GM18858 (cell line): ENCODE measurements around the gene DLL1.

Experiments used
- ATAC-seq: cut with Tn5 transposase; IDR thresholded peaks from one replicate; pipeline ENCODE4 v1.9.1; 2021; ENCODE audit not compliant: unreplicated experiment

Gene DLL1

DNA sequence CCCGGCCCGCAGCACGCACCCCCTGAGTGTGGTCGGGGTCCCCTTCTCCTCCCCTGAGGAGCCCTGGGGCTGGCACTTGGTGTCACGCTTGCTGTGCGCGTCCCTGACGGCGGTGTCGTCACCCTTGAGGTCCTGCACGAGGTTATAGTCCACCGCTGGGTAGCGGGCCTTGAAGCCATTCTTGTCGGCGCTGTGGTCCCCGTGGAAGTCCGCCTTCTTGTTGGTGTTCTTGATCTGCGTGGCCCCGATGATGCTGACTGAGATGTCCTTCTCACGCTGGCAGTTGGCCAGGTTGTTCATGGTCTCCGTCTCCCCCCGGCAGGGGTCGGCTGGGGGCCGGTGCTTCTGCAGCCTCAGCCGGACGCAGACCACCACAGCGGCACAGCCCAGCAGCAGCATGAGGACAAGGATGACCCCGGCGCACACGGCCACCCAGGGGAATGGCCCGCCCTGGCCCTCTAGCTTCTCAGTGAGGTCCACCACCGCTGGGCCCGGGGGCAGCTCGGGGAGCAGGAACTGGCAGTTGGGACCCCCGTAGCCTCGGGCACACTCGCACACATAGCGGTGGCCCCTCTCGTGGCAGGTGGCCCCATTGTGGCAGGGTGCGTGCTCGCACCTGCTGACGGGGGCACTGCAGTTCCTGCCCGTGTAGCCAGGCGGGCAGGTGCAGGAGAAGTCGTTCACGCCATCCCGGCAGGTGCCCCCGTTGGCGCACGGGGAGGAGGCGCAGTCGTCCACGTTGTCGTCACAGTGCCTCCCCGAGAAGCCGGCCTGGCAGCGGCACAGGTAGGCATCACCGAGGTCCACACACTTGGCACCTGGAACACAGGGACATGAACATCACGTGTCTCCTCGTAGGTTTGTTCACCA lies 7.4 kb downstream of the DLL1 start:
- ATAC-seq: no peak

DNA sequence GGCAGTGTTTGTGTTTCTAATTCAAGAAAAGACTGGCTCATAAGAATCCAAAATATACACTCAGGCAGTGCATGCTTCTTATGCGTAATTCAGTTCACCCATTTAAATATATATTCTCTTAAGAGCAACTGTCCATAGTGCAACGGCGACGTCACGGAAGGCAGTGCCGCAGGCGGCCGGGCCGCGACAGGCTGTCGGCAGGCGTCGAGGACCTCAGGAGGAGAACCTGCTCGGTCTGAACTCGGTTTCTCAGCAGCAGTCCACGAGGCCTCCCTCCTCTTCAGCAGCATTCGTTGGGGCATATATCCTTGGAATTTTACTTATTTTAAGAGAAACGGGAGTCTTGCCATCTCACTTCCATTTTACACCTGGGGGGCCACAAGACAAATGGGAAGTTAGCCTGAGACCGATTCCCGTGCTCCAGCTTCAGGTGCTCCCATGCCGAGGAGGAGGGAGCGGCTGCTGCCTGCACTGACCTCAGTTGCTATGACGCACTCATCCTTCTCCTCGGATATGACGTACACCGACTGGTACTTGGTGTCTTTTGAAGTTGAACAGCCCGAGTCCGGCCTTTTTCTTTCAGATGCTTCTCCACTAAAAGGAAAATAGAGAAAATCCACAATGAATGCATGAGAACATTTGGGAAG lies 8.2 kb downstream of the DLL1 start:
- ATAC-seq: no peak

- ATAC-seq: no peak
Observed at GRCh38 chr6:170281331-170282292, 9.3 kb downstream of the DLL1 start.

GRCh38 chr6:170280689-170281045 lies 10.2 kb downstream of the DLL1 start:
- ATAC-seq: no peak

DNA sequence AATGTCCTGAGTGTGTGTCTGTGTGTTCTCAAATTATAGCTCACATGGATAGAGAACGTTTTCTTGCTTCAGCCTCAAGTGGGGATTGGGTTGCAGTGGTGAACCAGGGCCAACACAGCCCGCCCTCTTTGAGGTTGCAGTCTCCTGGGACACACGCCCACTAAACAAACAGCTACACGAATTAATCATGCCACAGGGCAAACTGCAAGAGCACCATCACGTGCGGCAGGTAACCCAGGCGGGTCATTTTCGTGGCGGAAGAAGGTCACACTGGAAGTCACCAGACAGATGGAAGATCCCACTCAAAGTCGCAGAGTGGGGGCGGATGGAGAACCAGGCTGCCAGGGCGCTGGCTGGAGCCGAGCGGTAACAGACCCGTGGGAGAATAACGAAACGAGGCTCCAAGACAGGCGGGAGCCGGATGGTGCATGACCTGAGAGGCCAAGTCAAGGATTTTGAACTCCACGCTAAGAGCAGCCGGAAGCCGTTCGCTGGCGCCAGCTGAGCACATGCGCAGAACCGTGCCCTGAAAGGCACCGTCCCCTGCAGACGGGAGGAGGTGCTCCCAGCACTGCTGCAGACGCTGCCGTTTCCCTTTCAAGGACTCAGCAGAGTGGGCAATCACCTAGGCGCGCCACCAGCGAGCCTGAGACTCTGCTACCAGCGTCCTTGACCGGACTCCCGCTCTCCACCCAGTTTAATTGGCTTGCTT lies 10.7 kb downstream of the DLL1 start:
- ATAC-seq: no peak

DNA sequence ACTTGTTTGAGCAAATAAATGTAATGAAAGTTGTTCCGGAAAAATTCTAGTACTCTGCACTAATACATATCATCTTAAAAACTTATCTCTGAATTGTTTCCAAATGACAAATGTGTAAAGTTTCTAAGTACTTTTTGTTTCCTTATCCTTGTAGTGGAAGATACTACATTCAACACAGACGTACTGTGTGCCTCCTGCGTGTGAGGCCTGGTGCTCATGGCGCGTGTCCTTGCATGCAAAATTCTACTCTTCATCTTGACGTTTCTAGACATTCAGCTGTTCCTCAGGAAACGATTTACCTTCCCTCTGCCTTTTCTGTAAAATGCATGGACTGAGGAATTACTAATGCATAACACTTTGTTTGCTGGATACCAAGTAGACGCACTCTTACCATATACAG lies 11.5 kb downstream of the DLL1 start:
- no peak for ATAC-seq

GRCh38 chr6:170278743-170279094 lies 12.2 kb downstream of the DLL1 start:
- no peak for ATAC-seq

DNA sequence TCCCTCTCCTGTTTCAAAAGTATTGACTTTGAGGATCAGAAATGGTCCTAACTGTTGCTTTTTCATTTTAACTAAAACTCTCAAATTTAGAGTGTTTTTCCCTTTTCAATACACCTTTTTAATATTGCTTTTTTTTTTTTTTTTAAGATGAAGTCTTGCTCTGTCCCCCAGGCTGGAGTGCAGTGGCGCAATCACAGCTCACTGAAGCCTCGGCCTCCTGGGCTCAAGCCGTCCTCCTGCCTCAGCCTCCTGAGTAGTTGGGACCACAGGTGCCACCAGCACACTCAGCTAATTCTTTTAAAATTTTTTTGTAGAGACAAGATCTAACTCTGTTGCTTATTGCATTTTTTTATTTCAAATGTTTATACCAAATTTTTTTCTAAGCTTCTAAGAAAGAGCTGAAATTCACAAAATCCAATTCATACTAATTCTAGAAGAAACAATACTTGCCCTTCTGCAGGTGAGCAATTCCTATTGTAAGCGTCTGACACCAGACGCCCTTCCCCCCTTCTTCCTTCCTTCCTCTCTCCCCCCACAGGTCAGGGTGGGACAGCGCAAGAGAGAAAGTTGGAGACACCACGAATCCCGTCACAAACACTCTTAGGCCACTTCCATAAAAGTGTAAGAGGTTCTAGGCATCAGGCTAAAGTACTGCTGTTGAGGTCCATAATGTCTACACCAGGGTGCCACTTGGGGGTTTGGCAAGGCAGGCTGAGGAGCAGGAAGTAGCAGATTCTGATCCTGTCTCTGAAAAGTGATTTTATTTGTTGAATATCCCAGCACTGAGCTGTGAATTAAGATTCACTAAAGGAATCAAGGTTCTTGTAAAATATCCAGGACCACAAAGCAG lies 12.8 kb downstream of the DLL1 start:
- ATAC-seq: no peak

DNA sequence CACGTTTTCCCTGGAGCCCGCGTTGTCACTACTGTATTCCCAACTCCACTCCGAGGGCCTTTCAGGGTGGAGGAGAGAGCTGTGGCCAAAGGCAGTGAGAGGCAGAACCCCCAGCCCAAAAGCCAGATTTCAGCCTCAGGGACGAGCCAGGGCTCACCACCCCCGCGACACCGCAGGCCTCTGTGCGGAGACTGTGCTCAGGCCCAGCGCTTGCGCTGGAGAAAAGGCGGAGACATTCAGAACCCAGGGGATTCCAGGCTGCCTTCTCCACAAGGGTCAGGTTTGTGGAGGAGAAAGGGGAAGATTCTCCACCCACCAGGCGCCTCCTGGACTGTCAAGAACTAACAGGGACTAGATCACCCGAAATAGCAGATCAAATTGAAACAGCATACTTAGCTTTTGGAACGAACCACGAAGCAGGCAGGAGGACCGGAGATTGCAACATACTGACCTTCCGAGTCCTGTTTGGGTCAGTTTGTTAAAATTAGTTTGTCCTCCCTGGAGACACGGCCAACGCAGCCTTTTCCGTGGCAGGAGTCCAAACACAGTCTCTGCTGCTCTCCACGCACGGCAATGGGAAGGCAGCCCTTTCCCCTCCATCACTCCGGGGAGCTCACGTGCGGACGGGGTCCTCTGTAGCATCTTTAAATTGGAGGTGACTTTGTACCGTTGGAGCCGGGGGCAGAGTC lies 14.4 kb downstream of the DLL1 start:
- ATAC-seq: no peak

DNA sequence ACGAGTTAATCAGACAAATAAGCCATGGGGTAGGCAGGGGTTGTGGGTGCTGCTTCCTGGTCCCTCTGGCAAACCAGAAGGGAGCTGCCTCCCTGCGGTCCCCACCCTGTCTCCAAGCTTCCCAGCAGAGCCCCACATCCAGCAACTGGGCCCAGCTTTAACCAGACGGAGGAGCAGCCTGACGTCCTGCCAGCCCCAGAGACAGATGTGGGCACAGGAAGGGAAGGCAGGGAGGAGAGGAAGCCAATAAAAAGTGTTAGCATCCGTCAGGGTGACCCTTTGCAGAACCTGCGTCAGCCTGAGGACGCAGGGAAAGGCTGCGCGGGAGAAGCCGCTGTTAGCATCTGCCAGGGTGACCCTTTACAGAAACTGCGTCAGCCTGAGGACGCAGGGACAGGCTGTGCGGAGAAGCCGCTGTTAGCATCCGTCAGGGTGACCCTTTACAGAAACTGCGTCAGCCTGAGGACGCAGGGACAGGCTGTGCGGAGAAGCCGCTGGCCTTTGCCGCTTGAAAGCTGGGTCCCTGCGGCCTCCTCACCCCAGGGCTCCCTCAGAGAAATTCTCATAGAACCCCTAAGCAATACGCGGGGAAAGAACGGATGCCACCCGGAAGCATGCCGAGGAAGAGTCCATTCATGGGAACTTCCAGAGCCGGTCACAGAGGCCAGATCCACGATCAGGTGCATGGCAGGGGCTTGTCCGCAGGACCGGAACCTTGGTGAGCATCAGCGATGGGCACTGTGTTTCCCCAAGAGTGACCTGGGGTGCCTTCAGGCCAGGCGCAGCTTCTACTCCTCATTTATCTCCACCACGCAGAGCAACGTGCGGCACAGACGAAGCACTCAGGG lies 15.9 kb downstream of the DLL1 start:
- ATAC-seq: no peak

- ATAC-seq: no peak
Observed at GRCh38 chr6:170273681-170274080, 17.2 kb downstream of the DLL1 start.

GRCh38 chr6:170273191-170273590 lies 17.7 kb downstream of the DLL1 start:
- ATAC-seq: no peak

GRCh38 chr6:170272341-170273065 lies 18.4 kb downstream of the DLL1 start:
- no peak for ATAC-seq

DNA sequence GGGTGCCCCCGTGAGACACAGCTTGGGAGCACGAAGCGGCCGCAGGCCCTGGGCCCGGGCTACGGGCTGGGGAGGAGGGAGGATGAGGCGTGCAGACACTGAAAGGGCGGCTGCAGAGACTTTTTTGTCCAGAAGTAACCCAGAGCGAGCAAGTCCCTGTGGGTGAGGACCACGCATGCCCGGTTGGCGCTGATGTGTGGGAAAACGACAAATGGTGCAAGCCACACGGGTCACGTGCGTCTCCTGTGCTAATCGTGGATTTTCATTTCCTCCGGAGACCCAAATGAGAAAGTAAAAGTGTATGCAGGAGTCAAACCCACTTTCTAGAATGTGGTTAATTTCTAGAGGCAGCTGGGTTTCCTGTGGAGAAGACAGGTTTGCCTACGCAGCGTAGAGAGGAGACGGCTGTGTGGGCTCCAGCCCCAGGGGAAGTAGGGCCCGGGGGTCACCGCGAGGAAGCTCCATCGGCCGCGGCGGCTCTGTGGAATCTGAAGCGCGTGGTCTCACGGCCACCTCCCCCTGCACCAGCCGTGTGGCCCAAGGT lies 19.0 kb downstream of the DLL1 start:
- ATAC-seq: peak; percentile 94

- no peak for ATAC-seq
Observed at GRCh38 chr6:170270984-170271593, 19.8 kb downstream of the DLL1 start.

DNA sequence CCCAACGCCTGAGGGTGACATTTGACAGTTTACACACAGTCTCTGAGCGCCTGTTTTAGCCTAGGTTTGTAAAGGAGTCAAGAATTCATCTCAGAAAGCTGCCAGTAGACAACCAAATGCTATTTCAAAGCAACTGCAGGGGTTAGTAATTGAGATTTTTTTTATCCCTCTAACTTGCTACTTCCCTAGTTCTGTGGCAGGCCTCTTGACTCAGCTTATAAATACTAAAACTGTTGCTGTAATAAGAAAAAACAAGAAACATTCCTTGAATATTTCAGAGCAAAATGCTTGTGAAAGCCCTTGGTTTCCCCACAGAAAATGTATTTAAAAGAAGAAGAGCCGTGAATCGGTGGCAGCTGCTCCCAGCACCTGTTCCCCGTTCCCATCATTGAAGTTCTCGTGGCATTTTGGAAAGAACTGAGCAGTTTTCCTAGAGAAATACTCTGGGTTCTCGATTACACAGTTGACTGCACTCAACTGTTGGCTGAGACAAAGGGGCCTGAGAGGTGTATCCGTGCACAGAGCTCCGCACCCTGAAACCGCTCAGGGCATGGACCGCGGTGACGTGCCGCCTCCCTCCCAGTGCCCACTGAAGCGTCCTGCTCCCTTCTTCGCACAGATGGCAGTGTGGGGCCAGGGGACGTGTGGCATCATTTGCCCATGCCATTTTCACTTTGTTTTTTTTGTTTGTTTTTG lies 20.9 kb downstream of the DLL1 start:
- no peak for ATAC-seq
